HepG2 (cell line): ENCODE data around the gene SHISAL1. TPM values are rescaled to one million over a fixed set of nuclear protein-coding genes. Genes with fewer than 3 reads are reported as not detected.
A peak's percentile ranks its signal among the peaks of the same experiment; 100 is the strongest.

Source experiments
- ATAC-seq: fragments of 200-7000 bp; cut with Tn5 transposase; 3 replicates; pipeline ENCODE4 v1.9.1; 2020; ENCODE audit warnings: mild to moderate bottlenecking, moderate library complexity
- BruUV-seq: library from RNA; stranded (reverse); fragments of 400-500 nt; replicated peaks from 2 replicates; lab custom pipeline; 2021; lab: Mats Ljungman, UMichigan
- CTCF ChIA-PET: fragments of 300-600 bp; formaldehyde crosslinking; extraction: SDS; loops from one replicate; lab custom pipeline; 2021; ENCODE audit warnings: low total read pairs, inconsistent platforms, low intra/inter-chr PET ratio; lab: Yijun Ruan, JAX
- POLR2A ChIA-PET: fragments of 350-600 bp; sonication (Branson Sonifier 250); formaldehyde crosslinking; loops from one replicate; lab custom pipeline; 2020; ENCODE audit warnings: antibody characterized with exemption, inconsistent platforms; lab: Yijun Ruan, JAX
- DNase-seq: peaks from one replicate; pipeline ENCODE4 v3.0.0-alpha.2; 2015; ENCODE audit warnings: low spot score
- FAIRE-seq: peaks from 3 replicates; lab custom pipeline; 2011; peaks lifted over from hg19 to GRCh38; lab: Jason Lieb, UNC
- H2AFZ ChIP-seq: one replicate; pipeline ENCODE4 v1.6.1; 2011; ENCODE audit warnings: low read length, inconsistent platforms
- H3K27ac ChIP-seq: fragments of 300-600 bp; 3 replicates; pipeline ENCODE4 v1.8.0; 2011; ENCODE audit warnings: mixed run types, mild to moderate bottlenecking, mixed read lengths, low read length, inconsistent platforms; ENCODE audit not compliant: insufficient read depth; ENCODE audit errors: extremely low read length
- H3K27me3 ChIP-seq, 2 experiments: fragments of 200-600 bp in 1 of 2; 2 replicates in 1 of 2; 3 replicates in 1 of 2; pipeline versions ENCODE4 v1.6.0 to v1.8.0; 2011; ENCODE audit warnings: low read length in 2 of 2, mild to moderate bottlenecking in 2 of 2, moderate library complexity in 2 of 2, inconsistent platforms in 1 of 2; ENCODE audit not compliant: insufficient read depth in 2 of 2, control insufficient read depth in 1 of 2
- H3K36me3 ChIP-seq, 2 experiments: fragments of 200-600 bp in 1 of 2; replicated peaks in 1 of 2; 2 replicates in 1 of 2; 3 replicates in 1 of 2; pipeline versions ENCODE4 v1.5.1 to v1.8.0; 2011; ENCODE audit warnings: low read length in 2 of 2, inconsistent platforms in 1 of 2; ENCODE audit not compliant: insufficient read depth in 2 of 2, control insufficient read depth in 1 of 2
- H3K4me1 ChIP-seq: 2 replicates; pipeline ENCODE4 v1.5.1; 2012; ENCODE audit warnings: low read length, inconsistent platforms; ENCODE audit not compliant: insufficient read depth
- H3K4me2 ChIP-seq: 2 replicates; pipeline ENCODE4 v1.6.0; 2011; ENCODE audit warnings: low read depth, low read length, inconsistent platforms
- H3K4me3 ChIP-seq, 3 experiments: fragments of 200-600 bp in 1 of 3; sonication (generic), shearing (Covaris generic) in 1 of 3; replicated peaks in 1 of 3; 2 replicates each; pipeline ENCODE4 v1.5.1; 2011 to 2016; ENCODE audit warnings: low read length in 3 of 3, inconsistent platforms in 2 of 3, low read depth in 2 of 3, mild to moderate bottlenecking in 2 of 3, control low read depth in 1 of 3, mixed read lengths in 1 of 3; ENCODE audit not compliant: insufficient read depth in 1 of 3
- H3K79me2 ChIP-seq: one replicate; pipeline ENCODE4 v1.6.1; 2011; ENCODE audit warnings: low read length, inconsistent platforms; ENCODE audit not compliant: insufficient read depth
- H3K9ac ChIP-seq: 2 replicates; pipeline ENCODE4 v1.6.0; 2011; ENCODE audit warnings: mild to moderate bottlenecking, low read depth, low read length, inconsistent platforms; ENCODE audit not compliant: insufficient read depth
- H3K9me3 ChIP-seq: 2 replicates; pipeline ENCODE4 v1.5.1; 2012; ENCODE audit warnings: mild to moderate bottlenecking, low read length
- H4K20me1 ChIP-seq: 2 replicates; pipeline ENCODE4 v1.6.0; 2011; ENCODE audit warnings: inconsistent platforms, mild to moderate bottlenecking, low read length, moderate library complexity; ENCODE audit not compliant: insufficient read depth
- CREB3 ChIP-seq: sonication (generic); formaldehyde crosslinking; IDR thresholded peaks from 2 replicates; pipeline ENCODE4 v1.5.0; 2020; ENCODE audit warnings: missing genetic modification reagents
- POGZ ChIP-seq: sonication (generic); formaldehyde crosslinking; IDR thresholded peaks from 2 replicates; pipeline ENCODE4 v1.4.0; 2020; ENCODE audit warnings: mild to moderate bottlenecking, missing genetic modification reagents
- ZNF205 ChIP-seq: IDR thresholded peaks from 2 replicates; pipeline ENCODE4 v1.6.1; 2018; ENCODE audit warnings: missing biosample characterization, missing genetic modification reagents
- ZNF768 ChIP-seq: sonication (generic); formaldehyde crosslinking; IDR thresholded peaks from 2 replicates; pipeline ENCODE4 v1.4.0; 2020; ENCODE audit warnings: missing genetic modification reagents
- in situ Hi-C: cut with HindIII; loops from 2 replicates; pipeline ENCODE4 v1.10.0; 2017; ENCODE audit warnings: low pct_unique_long_range_greater_than_20kb; ENCODE audit not compliant: extremely low pct_ligation_motif_present
- intact Hi-C: fragments of 100-400 bp; cut with micrococcal nuclease; formaldehyde crosslinking; loops from one replicate; pipeline ENCODE4 v1.10.0; 2022; ENCODE audit not compliant: unreplicated experiment
- polyA plus RNA-seq, 8 experiments: library from polyadenylated mRNA; depleted of rRNA in 3 of 8; stranded (reverse) in 7 of 8; unstranded in 1 of 8; fragments of >200 nt; fragmentation: Illumina TruSeq in 4 of 8; extraction: Trizol in 4 of 8; gene quantifications; 2 replicates each; pipeline versions ENCODE4 v1.2.1 to v1.2.3, GENCODE V29; 2011 to 2016; ENCODE audit warnings: low read depth in 4 of 8, missing spikeins in 1 of 8, mixed read lengths in 1 of 8; ENCODE audit not compliant: insufficient read depth in 1 of 8
- total RNA-seq, 5 experiments: library from RNA; depleted of rRNA; stranded (reverse); fragments of >200 nt; fragmentation: Illumina TruSeq; extraction: Trizol; gene quantifications; 2 replicates each; pipeline ENCODE4 v1.2.3, GENCODE V29; 2016; ENCODE audit warnings: low read depth in 1 of 5
- TF ChIP-seq, protein P1 (sequence below): fragments of 450-650 bp; IDR thresholded peaks from 2 replicates; pipeline ENCODE4 v1.6.1; 2017; ENCODE audit warnings: mild to moderate bottlenecking

SHISAL1 gene
- total and polyA plus RNA-seq, 2 of the 13 experiments (the other 11 are each of a cell fraction or from before 2014, with no cell fraction given) = not detected

DNA sequence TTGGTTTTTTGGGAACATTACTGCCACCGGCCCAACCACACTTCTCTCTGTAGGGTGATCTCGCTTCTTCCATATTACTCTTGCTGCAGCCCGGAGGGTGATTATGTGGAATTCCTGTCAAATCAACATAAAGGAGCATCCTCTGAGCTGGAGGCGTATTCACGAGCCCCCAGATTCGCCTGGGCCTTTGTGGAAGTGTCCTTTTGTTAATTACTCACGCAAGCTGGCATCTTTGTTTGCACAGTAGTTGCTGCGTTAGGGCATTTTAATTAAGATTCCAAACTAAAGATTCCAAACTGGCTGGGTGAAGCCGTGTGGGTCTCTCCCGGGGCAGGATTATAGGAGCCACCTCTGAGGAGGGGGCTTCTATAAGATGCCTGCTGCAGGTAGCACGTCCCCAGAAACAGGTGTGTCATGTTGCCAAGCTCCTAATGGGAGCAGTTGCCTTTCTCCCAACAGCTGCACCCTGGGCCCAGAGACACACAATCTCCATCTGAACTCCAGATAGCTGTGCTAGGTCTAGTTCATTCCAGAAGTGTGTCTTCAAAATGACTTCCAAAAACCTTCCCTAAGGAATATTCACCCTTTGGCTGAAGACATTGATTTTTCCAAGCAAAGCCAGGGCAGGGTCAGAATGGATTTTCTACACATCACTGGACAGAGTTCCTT lies 40.9 kb downstream of the SHISAL1 start (continued):
- TF ChIP-seq ZNF205 (no peak), CREB3 (CRISPR knock-in tag) (no peak)
- TF ChIP-seq, protein P1, sequence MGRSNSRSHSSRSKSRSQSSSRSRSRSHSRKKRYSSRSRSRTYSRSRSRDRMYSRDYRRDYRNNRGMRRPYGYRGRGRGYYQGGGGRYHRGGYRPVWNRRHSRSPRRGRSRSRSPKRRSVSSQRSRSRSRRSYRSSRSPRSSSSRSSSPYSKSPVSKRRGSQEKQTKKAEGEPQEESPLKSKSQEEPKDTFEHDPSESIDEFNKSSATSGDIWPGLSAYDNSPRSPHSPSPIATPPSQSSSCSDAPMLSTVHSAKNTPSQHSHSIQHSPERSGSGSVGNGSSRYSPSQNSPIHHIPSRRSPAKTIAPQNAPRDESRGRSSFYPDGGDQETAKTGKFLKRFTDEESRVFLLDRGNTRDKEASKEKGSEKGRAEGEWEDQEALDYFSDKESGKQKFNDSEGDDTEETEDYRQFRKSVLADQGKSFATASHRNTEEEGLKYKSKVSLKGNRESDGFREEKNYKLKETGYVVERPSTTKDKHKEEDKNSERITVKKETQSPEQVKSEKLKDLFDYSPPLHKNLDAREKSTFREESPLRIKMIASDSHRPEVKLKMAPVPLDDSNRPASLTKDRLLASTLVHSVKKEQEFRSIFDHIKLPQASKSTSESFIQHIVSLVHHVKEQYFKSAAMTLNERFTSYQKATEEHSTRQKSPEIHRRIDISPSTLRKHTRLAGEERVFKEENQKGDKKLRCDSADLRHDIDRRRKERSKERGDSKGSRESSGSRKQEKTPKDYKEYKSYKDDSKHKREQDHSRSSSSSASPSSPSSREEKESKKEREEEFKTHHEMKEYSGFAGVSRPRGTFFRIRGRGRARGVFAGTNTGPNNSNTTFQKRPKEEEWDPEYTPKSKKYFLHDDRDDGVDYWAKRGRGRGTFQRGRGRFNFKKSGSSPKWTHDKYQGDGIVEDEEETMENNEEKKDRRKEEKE = no peak

DNA sequence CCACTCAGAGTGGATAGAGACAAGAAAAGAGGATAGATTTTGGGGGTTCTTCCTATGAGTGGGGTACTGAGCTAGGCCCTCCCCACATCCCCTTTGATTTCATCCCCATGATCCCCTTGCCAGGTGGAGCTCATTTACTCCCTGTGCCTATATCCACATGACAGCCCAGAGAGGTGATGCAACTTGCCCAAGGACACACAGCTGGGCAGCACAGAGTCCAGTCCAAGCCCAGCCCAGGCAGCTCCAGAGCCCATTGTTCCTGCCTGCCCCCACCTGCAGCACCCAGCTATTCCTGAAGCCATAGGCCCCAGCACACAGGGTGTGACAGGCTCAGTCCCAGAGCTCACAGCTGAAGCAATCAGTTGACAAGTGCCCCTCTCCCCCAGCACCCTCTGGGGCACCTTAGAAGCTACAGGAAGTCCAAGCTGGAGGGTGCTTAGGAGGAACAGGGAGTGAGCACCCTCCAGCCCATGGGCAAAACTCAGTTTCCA lies 41.7 kb downstream of the SHISAL1 start:
- Histone ChIP-seq H3K9ac (no peak overlapping the region), H3K4me3 (no peak overlapping the region), H3K4me2 (no peak overlapping the region), H3K9me3 (no peaks in the 10 kb centered on the region), H2AFZ (no peak overlapping the region), H3K36me3 (no peaks in the 10 kb centered on the region), H3K27ac (no peak overlapping the region), H3K27me3 (peaks cover 0 to 23% of the 10 kb centered on the region in 2 experiments; a peak in 1 of 5 replicates), H4K20me1 (no peaks in the 10 kb centered on the region), H3K4me1 (no peaks in the 10 kb centered on the region), H3K79me2 (no peaks in the 10 kb centered on the region)
- DNase-seq = no peak
- intact Hi-C loops (no loop called here), in situ Hi-C loops (no loop called here)
- ChIA-PET CTCF (no interaction called here), POLR2A (no interaction called here)
- no peak for FAIRE-seq
- no peak for TF ChIP-seq POGZ (CRISPR knock-in tag)
- peak; percentile 92 for TF ChIP-seq ZNF768 (CRISPR knock-in tag)
- no peak for ATAC-seq
- BruUV-seq = no TSS peak
